DOHH2 (cell line): ENCODE data around the gene AKAP11.

Experiments used
- H3F3A ChIP-seq: fragments of 200-600 bp; sonication (generic), shearing (Covaris generic); 2 replicates; pipeline ENCODE4 v1.6.0; 2016; ENCODE audit warnings: antibody characterized with exemption, mild to moderate bottlenecking; ENCODE audit not compliant: control insufficient read depth, insufficient read depth
- H3K27ac ChIP-seq: fragments of 200-600 bp; sonication (generic); 2 replicates; pipeline ENCODE4 v1.5.1; 2014; ENCODE audit warnings: low read depth, mild to moderate bottlenecking, low read length, moderate library complexity
- H3K27me3 ChIP-seq: fragments of 200-600 bp; sonication (generic); 2 replicates; pipeline ENCODE4 v1.6.1; 2014; ENCODE audit warnings: mild to moderate bottlenecking, low read length, mixed read lengths; ENCODE audit not compliant: control insufficient read depth
- H3K36me3 ChIP-seq: fragments of 200-600 bp; sonication (generic); 2 replicates; pipeline ENCODE4 v1.6.1; 2014; ENCODE audit warnings: mild to moderate bottlenecking, low read length, moderate library complexity, mixed read lengths; ENCODE audit not compliant: control insufficient read depth
- H3K4me1 ChIP-seq: fragments of 200-600 bp; sonication (generic); 2 replicates; pipeline ENCODE4 v1.6.1; 2014; ENCODE audit warnings: mild to moderate bottlenecking, low read length, mixed read lengths; ENCODE audit not compliant: control insufficient read depth
- H3K4me2 ChIP-seq: fragments of 200-600 bp; sonication (generic); 2 replicates; pipeline ENCODE4 v1.6.0; 2014; ENCODE audit warnings: mild to moderate bottlenecking, low read length, moderate library complexity
- H3K4me3 ChIP-seq: fragments of 200-600 bp; sonication (generic); 2 replicates; pipeline ENCODE4 v1.5.1; 2014; ENCODE audit warnings: mild to moderate bottlenecking, low read length, mixed read lengths
- H3K79me2 ChIP-seq: fragments of 200-600 bp; sonication (generic); 2 replicates; pipeline ENCODE4 v1.6.1; 2014; ENCODE audit warnings: mild to moderate bottlenecking, low read length, mixed read lengths; ENCODE audit not compliant: control insufficient read depth
- H3K9me2 ChIP-seq: fragments of 200-600 bp; sonication (generic); replicated peaks from 2 replicates; pipeline ENCODE4 v1.6.1; 2014; ENCODE audit warnings: mild to moderate bottlenecking, low read length, mixed read lengths; ENCODE audit not compliant: control insufficient read depth
- H3K9me3 ChIP-seq: fragments of 200-600 bp; sonication (generic); 2 replicates; pipeline ENCODE4 v1.6.1; 2014; ENCODE audit warnings: antibody characterized with exemption, low read length, mixed read lengths; ENCODE audit not compliant: control insufficient read depth, insufficient read depth
- H4K20me1 ChIP-seq: fragments of 200-600 bp; sonication (generic); 2 replicates; pipeline ENCODE4 v1.6.0; 2014; ENCODE audit warnings: low read depth, mild to moderate bottlenecking, antibody characterized with exemption, low read length, moderate library complexity; ENCODE audit not compliant: control insufficient read depth, insufficient read depth
- EZH2phosphoT487 ChIP-seq: fragments of 200-600 bp; sonication (generic); IDR thresholded peaks from 2 replicates; pipeline ENCODE4 v1.6.1; 2017; ENCODE audit warnings: borderline replicate concordance, mild to moderate bottlenecking, antibody characterized with exemption, low read length, moderate library complexity, mixed read lengths
- TF ChIP-seq, protein P1 (sequence below): fragments of 200-600 bp; sonication (generic); IDR thresholded peaks from one replicate; pipeline ENCODE4 v1.5.1; 2014; ENCODE audit warnings: antibody characterized with exemption, mild to moderate bottlenecking, low read depth, low read length; ENCODE audit not compliant: poor library complexity, severe bottlenecking

Gene AKAP11

DNA sequence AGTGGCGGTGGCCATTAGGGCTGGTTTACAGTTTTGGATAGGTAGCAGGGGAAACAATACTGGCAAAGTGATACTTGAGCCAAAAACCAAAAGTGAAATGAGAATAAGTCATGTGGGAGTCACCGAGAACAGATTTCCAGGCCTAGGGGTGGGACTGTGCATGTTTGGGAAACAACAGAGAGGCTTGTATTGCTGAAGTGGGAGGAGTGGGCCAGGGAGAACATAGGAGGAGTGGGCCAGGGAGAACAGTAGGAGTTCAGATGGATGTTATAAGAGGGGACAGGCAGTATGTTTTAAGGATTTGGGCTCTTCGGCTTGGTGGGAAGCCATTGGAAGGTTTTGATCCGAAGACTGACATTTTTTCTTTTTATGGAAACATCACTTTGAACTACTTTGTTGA is 35.5 kb downstream of the AKAP11 start:
- Histone ChIP-seq H3K9me2 (no peaks in the 10 kb centered on the region), H3K4me1 (no peaks in the 10 kb centered on the region), H3K36me3 (peaks cover 83% of the 10 kb centered on the region), H3K27me3 (no peaks in the 10 kb centered on the region), H3K79me2 (no peaks in the 10 kb centered on the region), H3K9me3 (no peaks in the 10 kb centered on the region), H4K20me1 (no peaks in the 10 kb centered on the region), H3K4me2 (no peak overlapping the region), H3F3A (no peaks in the 10 kb centered on the region), H3K27ac (no peak overlapping the region), H3K4me3 (no peak overlapping the region)
- TF ChIP-seq EZH2phosphoT487 = no peak
- TF ChIP-seq, protein P1, sequence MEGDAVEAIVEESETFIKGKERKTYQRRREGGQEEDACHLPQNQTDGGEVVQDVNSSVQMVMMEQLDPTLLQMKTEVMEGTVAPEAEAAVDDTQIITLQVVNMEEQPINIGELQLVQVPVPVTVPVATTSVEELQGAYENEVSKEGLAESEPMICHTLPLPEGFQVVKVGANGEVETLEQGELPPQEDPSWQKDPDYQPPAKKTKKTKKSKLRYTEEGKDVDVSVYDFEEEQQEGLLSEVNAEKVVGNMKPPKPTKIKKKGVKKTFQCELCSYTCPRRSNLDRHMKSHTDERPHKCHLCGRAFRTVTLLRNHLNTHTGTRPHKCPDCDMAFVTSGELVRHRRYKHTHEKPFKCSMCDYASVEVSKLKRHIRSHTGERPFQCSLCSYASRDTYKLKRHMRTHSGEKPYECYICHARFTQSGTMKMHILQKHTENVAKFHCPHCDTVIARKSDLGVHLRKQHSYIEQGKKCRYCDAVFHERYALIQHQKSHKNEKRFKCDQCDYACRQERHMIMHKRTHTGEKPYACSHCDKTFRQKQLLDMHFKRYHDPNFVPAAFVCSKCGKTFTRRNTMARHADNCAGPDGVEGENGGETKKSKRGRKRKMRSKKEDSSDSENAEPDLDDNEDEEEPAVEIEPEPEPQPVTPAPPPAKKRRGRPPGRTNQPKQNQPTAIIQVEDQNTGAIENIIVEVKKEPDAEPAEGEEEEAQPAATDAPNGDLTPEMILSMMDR = no peak

DNA sequence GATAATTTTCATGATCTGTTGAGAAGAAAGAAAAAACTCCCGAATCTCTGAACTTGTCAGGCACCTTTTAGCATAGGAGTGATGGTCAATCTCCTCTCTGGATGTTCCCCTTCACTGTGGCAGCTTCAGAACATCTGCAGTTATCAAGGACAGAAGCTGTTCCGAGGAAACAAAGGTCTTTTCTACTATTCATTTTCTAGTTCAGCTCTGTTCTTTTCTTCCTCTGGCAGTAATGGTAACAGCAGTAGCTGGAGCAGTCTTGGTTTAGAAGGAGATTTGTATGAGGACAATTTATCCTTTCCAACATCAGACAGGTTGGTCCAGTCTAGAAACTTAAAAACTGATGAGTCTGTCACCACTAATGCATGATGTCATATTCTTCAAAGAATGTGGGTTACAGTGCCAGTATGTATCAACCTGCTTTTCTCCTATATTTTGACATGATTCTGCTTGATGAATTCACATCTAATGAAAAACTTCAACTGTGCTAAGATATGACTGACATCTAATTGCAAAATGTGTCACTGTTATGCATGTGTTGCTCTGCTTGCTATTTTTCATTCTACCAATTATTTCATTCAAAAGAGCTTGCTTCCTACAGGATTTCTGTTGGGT is 41.0 kb downstream of the AKAP11 start:
- Histone ChIP-seq H3K27ac (no peak overlapping the region), H3F3A (no peaks in the 10 kb centered on the region), H3K4me3 (no peak overlapping the region), H3K4me1 (no peaks in the 10 kb centered on the region), H3K27me3 (no peaks in the 10 kb centered on the region), H3K9me3 (no peaks in the 10 kb centered on the region), H3K79me2 (no peaks in the 10 kb centered on the region), H4K20me1 (no peaks in the 10 kb centered on the region), H3K9me2 (no peaks in the 10 kb centered on the region), H3K4me2 (no peak overlapping the region), H3K36me3 (peaks cover 60% of the 10 kb centered on the region)
- TF ChIP-seq, protein P1 = no peak
- TF ChIP-seq EZH2phosphoT487 = no peak

DNA sequence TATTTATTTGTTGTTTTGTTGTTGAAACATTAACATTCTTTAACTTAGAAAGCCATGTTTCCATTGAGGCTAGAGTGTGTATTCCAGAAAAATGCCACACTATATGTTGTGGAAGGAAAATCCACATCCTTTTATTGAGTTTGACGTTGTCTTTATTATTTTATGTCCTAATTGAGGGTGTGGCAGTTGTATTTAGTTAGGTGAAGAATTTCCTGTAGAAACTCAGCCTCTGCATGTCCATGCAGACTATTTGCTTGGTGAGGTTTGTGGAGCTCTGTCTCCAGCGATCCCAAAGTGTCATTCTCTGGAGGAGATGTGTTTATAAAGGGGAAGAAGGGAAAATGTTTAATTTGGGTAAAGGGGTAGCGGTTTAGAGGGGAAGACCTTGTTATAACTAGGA is 46.6 kb downstream of the AKAP11 start:
- Histone ChIP-seq H3K4me3 (no peak overlapping the region), H3K9me2 (no peaks in the 10 kb centered on the region), H3K4me1 (no peaks in the 10 kb centered on the region), H3F3A (no peaks in the 10 kb centered on the region), H3K79me2 (no peaks in the 10 kb centered on the region), H4K20me1 (no peaks in the 10 kb centered on the region), H3K27me3 (no peaks in the 10 kb centered on the region), H3K36me3 (peaks cover 48% of the 10 kb centered on the region), H3K9me3 (no peaks in the 10 kb centered on the region), H3K27ac (no peak overlapping the region), H3K4me2 (no peak overlapping the region)
- TF ChIP-seq, protein P1 = no peak
- no peak for TF ChIP-seq EZH2phosphoT487
